Lower lobe of right lung (tissue), 2 donors: ENCODE results near the gene DEFB124. TPM values are rescaled to one million over a fixed set of nuclear protein-coding genes. Genes with fewer than 3 reads are reported as not detected.
A peak's percentile ranks its signal among the peaks of the same experiment; 100 is the strongest.

Experiments used
- ATAC-seq, 2 donors: fragments of 200-7000 bp; cut with Tn5 transposase; one replicate each; pipeline ENCODE4 v1.9.1; 2020 to 2022; ENCODE audit warnings: mild to moderate bottlenecking in 2 of 2, moderate library complexity in 2 of 2
- DNase-seq: peaks from one replicate; pipeline ENCODE4 v3.0.0-alpha.2; 2020
- H3K27ac ChIP-seq: fragments of 200-600 bp; one replicate; pipeline ENCODE4 v1.8.0; 2022
- H3K27me3 ChIP-seq: fragments of 200-600 bp; one replicate; pipeline ENCODE4 v1.8.0; 2022; ENCODE audit warnings: low read depth
- H3K36me3 ChIP-seq: fragments of 200-600 bp; one replicate; pipeline ENCODE4 v1.8.0; 2022; ENCODE audit warnings: mild to moderate bottlenecking
- H3K4me1 ChIP-seq: fragments of 200-600 bp; one replicate; pipeline ENCODE4 v1.8.0; 2022
- H3K4me3 ChIP-seq: fragments of 200-600 bp; one replicate; pipeline ENCODE4 v1.8.0; 2022; ENCODE audit warnings: mild to moderate bottlenecking
- H3K9me3 ChIP-seq: fragments of 200-600 bp; one replicate; pipeline ENCODE4 v1.8.0; 2022
- intact Hi-C: fragments of 100-400 bp; cut with DNase I; formaldehyde crosslinking; loops from one replicate; pipeline ENCODE4 v1.11.0; 2022
- total RNA-seq: library from RNA; stranded (reverse); fragmentation: NEBNext Ultra II Directional; extraction: Animal tissue kit (Norgen Biotek cat#: 25700); gene quantifications from one replicate; pipeline ENCODE4 v1.2.1, GENCODE V29; 2021
- TF ChIP-seq, protein P1 (sequence below): fragments of 200-600 bp; IDR thresholded peaks from one replicate; pipeline ENCODE4 v1.8.0; 2022; ENCODE audit warnings: antibody characterized with exemption, mild to moderate bottlenecking
- donor health status: DM: no; HTN: yes; CAD: no; lungs with severe emphysema.

Gene DEFB124
- total RNA-seq, 1 donor from 2014 or later: not detected

DNA sequence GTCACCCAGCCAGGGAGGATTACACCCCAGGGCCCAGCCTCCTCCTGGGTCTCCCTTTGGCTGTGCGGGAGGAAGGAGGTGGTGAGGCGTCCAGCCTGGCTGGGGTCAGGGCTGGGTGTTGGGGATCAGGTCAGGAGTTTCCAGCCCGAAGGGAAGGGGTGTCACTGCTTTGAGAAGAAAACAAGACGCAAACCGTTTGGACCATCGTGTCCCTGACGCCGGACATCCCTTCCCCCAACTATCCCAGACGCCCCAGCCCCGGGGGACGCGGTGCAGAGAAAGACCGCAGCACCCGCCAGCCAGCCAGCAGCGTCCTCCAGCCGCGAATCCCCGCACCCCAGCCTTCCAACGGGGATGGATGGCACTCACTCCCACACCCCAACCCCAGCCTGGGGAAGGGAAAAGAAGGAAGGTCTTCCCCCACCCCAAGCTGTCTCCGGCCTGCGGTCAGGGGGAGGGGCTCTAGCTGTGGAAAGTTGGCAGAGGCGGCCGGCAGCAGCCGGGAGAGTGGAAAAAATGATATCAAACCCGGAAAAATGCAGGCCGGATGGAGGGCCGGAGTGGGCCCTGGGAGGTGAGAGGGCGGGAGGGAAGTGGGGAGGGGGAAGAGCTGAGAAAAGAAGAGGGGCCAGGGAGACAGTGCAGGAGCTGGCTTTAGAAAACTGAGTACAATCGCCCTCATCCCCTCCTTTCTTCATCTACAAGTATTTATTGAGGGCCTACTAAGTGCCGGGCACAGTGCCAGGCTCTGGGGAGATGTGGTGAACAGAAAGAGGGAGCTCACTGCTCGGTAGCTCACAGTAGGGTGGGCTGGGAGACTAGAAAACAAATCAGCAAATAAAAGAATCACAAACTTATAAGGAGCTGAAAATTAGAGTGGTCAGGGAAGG lies 10.8 kb upstream of the DEFB124 start:
- TF ChIP-seq, protein P1, sequence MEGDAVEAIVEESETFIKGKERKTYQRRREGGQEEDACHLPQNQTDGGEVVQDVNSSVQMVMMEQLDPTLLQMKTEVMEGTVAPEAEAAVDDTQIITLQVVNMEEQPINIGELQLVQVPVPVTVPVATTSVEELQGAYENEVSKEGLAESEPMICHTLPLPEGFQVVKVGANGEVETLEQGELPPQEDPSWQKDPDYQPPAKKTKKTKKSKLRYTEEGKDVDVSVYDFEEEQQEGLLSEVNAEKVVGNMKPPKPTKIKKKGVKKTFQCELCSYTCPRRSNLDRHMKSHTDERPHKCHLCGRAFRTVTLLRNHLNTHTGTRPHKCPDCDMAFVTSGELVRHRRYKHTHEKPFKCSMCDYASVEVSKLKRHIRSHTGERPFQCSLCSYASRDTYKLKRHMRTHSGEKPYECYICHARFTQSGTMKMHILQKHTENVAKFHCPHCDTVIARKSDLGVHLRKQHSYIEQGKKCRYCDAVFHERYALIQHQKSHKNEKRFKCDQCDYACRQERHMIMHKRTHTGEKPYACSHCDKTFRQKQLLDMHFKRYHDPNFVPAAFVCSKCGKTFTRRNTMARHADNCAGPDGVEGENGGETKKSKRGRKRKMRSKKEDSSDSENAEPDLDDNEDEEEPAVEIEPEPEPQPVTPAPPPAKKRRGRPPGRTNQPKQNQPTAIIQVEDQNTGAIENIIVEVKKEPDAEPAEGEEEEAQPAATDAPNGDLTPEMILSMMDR: no peak
- DNase-seq (peak; percentile 51), ATAC-seq (peak; percentile 59 to 70)
- Histone ChIP-seq H3K4me3 (peak overlapping the region; percentile 6), H3K36me3 (no peaks in the 10 kb centered on the region), H3K9me3 (no peaks in the 10 kb centered on the region), H3K4me1 (peaks cover 4% of the 10 kb centered on the region), H3K27ac (peak overlapping the region; percentile 76), H3K27me3 (peaks cover 21% of the 10 kb centered on the region)
- intact Hi-C loops: no loop called here

DNA sequence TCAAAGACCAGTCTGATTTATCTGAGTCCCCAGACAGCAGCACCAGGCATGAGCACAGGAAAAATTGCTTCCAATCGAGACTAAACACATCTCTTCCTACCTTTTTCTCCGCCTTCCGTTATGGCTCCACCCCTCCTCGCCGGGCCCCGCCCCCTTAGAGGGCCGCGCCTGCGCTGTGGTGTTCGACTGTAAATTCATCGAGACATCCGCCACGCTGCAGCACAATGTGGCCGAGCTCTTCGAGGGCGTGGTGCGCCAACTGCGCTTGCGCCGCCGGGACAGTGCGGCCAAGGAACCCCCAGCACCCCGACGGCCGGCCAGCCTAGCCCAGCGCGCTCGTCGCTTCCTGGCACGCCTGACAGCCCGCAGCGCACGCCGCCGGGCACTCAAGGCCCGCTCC lies 9.1 kb upstream of the DEFB124 start:
- no peak overlapping the region for H3K27ac ChIP-seq
- intact Hi-C loops: no loop called here
- TF ChIP-seq, protein P1: no peak
- peak in 1 of 2 donors; percentile 6 for ATAC-seq
- peaks cover 21% of the 10 kb centered on the region for H3K27me3 ChIP-seq
- H3K36me3 ChIP-seq: no peaks in the 10 kb centered on the region
- no peak for DNase-seq
- peaks cover 4% of the 10 kb centered on the region for H3K4me1 ChIP-seq
- H3K9me3 ChIP-seq: no peaks in the 10 kb centered on the region
- no peak overlapping the region for H3K4me3 ChIP-seq

DNA sequence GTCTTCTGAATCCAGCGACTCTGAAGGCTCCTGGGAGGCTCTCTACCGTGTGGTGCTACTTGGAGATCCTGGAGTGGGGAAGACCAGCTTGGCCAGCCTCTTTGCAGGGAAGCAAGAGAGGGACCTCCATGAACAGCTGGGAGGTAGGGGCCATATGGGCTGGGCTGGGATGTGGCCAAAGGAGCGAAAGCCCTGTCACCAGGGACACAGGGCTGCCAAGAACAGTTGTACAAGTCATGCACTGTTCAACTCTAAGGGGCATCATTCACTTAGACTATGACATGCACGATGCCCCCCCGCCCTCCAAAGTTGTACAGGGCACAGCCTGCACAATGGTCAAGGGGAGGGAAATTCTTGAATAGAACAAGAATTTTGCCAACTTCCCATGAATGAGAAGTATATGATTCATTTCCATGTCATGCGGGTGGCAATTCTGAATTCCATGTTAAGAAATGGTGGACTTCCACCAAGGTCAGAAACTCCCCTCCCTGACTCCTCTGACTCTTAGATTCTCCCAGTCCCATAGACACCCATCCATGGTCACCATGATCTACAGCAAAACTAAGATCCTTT lies 1.8 kb upstream of the DEFB124 start:
- TF ChIP-seq, protein P1: no peak
- intact Hi-C loops: no loop called here
- peak overlapping the region; percentile 51 for H3K4me3 ChIP-seq
- DNase-seq: no peak
- H3K36me3 ChIP-seq: no peaks in the 10 kb centered on the region
- no peak for ATAC-seq
- H3K4me1 ChIP-seq: peaks cover 12% of the 10 kb centered on the region
- no peaks in the 10 kb centered on the region for H3K9me3 ChIP-seq
- peaks cover 24% of the 10 kb centered on the region for H3K27me3 ChIP-seq
- H3K27ac ChIP-seq: no peak overlapping the region

DNA sequence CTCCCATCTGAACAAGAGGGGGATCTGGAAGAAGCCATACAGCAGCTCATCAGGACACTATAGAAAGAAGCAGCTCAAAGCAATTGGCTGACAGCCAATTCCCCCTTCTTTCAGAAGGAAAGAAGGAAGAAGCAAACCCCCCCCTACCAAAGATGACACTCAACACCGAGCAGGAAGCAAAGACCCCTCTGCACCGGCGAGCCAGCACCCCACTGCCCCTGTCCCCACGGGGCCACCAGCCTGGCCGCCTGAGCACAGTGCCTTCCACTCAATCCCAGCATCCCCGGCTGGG lies 1.3 kb upstream of the DEFB124 start:
- H3K27me3 ChIP-seq: peaks cover 24% of the 10 kb centered on the region
- TF ChIP-seq, protein P1: no peak
- ATAC-seq: no peak
- H3K4me3 ChIP-seq: peak overlapping the region; percentile 51
- no peaks in the 10 kb centered on the region for H3K36me3 ChIP-seq
- no peak for DNase-seq
- H3K9me3 ChIP-seq: no peaks in the 10 kb centered on the region
- intact Hi-C loops: no loop called here
- peaks cover 12% of the 10 kb centered on the region for H3K4me1 ChIP-seq
- no peak overlapping the region for H3K27ac ChIP-seq

DNA sequence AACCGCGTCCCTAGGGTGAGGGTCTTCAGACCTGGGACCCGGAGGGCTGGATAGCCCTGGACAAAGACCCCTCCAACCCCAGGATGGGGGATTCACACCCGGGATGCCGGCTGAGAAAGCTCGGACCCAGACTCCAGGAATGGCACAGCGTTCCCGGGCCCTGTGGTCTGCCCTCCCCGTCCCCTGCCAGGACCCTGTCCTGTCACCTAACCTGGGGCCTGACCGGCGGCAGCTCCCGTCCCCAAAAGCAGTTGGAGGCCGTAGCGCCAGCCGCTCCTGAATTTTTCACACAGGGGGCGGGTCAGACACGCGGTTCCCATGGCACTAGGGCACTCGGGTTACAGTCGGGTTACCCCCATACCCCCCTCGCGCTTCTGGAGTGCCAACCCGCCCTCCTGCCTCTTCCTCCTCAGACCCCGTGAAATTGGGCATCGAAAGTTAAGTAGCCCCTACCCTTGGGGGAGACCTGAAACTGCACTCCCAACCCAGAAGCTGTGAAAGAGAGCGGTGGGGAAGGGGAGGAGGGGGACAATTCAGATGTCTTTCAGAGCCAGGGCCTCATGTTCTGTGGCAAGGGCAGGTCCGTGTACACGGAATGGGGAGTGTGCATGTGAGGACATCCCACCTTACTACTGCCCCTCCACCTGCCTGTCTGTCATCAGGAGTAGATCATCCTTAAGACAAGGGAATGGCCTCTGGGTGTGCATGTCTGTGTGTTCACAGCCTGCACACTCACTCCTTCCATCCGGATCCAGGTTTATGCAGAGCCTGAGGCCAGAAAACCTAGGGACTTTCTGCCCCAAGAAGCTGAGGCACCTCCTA lies 756 bp upstream of the DEFB124 start:
- DNase-seq (no peak), ATAC-seq (peak; percentile 32 to 47)
- TF ChIP-seq, protein P1: no peak
- intact Hi-C loops: no loop called here
- Histone ChIP-seq H3K27ac (peak overlapping the region; percentile 47), H3K9me3 (no peaks in the 10 kb centered on the region), H3K4me3 (peak overlapping the region; percentile 51), H3K4me1 (peaks cover 12% of the 10 kb centered on the region), H3K36me3 (no peaks in the 10 kb centered on the region), H3K27me3 (peaks cover 24% of the 10 kb centered on the region)
